GM12892 (cell line): ENCODE measurements around the gene C4orf50.

ENCODE experiments used
- POLR2A ChIP-seq: IDR thresholded peaks from 2 replicates; pipeline ENCODE4 v1.6.1; 2011; ENCODE audit warnings: low read depth, low read length, control low read depth
- POLR2AphosphoS5 ChIP-seq: IDR thresholded peaks from 2 replicates; pipeline ENCODE4 v1.6.1; 2011; ENCODE audit warnings: low read depth, low read length, control low read depth
- TAF1 ChIP-seq: IDR thresholded peaks from 2 replicates; pipeline ENCODE4 v1.6.1; 2011; ENCODE audit warnings: low read depth, mild to moderate bottlenecking, control low read depth, low read length, borderline replicate concordance

DNA sequence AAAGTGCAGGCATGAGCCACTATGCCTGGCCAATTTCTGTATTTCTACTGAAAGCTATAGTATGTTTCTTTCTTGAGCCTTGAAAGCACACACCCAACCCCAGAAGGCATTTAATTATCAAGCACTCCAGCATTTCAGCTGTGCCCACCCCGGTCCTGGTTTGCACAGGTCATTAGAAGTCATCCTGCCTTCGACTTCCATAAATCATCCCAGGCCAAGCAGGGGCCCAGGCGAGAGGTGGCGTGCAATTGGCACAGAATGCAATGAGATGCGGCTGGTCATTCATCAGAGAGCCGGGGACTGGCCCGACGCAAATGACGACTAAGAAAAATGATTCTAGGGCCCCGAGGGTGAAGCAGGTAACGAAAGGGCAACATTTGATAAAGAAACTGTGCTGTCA is 100.6 kb downstream of the C4orf50 start:
- TF ChIP-seq TAF1 (no peak), POLR2AphosphoS5 (no peak), POLR2A (no peak)
